ENCODE results near the gene ATG7.

ATG7 gene

DNA sequence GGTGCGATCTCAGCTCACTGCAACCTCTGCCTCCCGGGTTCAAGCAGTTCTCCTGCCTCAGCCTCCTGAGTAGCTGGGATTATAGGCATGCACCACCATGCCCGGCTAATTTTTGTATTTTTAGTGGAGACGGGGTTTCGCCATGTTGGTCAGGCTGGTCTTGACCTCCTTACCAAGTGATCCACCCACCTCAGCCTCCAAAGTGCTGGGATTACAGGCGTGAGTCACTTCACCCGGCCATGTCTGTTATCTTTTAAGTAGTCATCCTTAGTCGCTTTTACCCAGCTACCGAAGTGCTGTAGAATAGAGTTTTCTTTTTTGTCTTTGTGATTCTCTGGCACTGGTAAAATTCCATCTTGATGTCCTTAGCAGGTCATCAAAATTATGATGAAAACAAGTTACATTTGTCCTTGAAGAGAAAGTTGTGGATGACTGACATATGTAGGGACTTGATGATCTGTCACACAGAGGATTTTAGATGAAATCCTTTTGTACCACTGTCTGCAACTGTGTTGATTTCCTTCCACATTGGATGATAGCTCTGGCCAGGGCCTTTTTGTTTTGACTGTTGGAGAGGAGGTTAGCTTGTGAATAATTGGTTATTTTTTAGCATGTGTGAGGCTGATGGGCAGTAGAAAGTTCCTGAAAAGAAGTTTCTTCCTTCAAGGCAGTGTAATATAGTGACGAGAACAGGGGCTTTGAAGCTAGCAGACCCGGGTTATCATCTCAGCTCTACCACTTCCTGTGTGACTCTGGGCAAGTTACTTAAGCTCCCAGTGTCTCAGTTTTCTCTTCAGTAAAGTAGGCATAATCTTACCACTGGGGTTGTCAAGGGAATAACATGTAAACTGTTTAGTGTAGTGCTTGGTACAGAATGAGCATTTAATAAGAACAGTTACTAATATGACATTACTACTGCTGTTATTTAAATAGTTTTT is 18.8 kb downstream of the ATG7 start:
- no peak for DNase-seq (ENCODE audit: low read depth in 3 of 3)

GRCh38 chr3:11291808-11292207 is 19.6 kb downstream of the ATG7 start:
- no peak for DNase-seq (ENCODE audit: low read depth in 3 of 3)

- no peak for DNase-seq (ENCODE audit: low read depth in 3 of 3)
Observed at GRCh38 chr3:11297126-11297525, 24.9 kb downstream of the ATG7 start.

GRCh38 chr3:11300970-11301369 is 28.8 kb downstream of the ATG7 start:
- DNase-seq (ENCODE audit: low read depth in 3 of 3): no peak

DNA sequence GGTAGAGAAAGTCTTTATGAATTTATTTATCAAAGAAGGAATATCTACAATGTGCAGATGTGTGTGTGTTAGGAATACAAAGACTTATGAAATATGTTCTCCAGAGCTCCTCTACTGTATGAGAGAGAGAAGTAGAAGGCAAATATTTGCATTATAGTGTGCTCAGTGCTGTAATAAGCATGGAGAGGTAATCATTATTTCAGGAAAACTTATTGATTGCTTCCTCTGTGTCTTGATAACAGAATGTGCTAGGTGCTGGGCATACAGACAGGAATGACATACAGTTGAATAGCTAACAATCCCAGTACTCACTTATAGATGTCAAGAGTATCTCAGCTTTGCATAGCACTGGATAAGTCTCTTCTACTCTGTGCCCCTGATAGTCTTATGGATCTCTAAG is 30.2 kb downstream of the ATG7 start:
- DNase-seq (ENCODE audit: low read depth in 3 of 3): no peak

- DNase-seq (ENCODE audit: low read depth in 3 of 3): no peak
Observed at GRCh38 chr3:11304175-11304574, 32.0 kb downstream of the ATG7 start.

DNA sequence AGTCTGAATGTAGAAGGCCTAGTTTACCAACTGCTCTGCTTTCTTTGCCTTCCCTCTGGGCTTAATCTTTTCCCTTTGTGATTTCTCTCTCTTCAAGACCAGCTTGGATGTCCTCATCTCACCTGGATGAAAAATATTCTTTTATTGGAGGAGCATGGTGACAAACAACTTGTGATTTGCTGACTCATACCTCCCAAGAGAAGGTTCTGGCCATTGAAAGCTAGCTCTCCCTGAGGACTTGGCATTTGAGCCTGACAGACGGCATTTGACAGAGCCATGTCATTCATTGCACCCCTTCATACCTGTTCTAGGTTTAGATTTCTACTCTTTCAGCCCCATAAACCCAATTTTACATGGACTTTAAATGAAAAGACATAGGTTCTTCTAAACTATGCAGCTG is 33.3 kb downstream of the ATG7 start:
- DNase-seq (ENCODE audit: low read depth in 3 of 3): no peak

DNA sequence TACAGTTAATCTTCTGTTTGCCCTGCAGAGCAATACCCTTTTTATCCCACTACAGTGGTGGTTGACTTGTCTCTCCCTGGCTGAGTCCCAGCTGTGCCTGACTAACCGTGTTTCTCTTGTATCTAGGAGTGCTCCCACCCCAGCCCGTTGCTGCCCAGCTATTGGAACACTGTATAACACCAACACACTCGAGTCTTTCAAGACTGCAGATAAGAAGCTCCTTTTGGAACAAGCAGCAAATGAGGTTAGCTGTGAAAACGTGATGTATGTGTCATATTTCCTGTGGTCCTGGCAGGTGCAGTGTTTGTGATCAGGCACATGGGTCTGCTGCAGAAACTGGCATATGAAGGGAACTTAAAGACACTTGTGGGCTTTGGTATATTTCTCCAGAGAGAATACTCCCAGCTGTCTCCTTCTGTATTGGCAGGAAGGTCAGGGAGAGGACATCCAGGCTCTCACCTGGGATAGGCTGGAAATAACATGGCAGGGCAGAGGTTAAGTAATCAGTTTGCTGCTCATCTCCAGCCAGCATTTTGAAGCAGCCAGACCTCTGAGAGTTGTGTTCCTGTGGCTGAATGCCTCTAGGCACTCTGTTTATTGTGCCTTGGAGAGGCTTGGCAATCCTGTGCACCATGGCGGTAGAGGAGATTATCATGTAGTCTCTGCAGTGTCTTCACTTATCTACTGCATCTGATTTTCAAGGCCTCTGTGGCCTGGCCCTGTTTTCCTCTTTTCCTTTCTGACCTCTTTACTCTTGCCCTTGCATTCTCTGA is 34.8 kb downstream of the ATG7 start:
- DNase-seq (ENCODE audit: low read depth in 3 of 3): peak in 2 of 3 experiments; percentile 11 to 48

GRCh38 chr3:11307830-11308432 is 35.7 kb downstream of the ATG7 start:
- DNase-seq (ENCODE audit: low read depth in 3 of 3): no peak

DNA sequence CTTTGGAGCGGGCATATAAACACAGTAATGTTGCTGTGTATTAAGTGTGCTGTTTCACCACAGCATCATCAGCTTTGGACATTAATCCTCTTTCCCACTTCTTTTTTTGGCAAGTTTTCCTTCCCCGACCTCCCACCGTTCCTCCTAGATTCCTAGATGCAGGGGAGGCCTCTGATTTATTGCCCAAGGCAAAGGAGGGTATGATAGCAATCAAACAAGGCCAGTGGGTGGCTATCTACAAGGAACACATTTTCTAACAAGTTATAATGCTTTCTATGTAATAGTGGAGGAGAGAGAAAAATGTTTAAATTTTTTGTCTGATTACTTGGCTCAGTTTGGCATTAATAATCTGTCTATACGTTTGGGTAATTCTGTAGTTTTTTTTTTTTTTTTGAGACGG is 38.1 kb downstream of the ATG7 start:
- DNase-seq (ENCODE audit: low read depth in 3 of 3): no peak

- DNase-seq (ENCODE audit: low read depth in 3 of 3): no peak
Observed at GRCh38 chr3:11312166-11312565, 40.0 kb downstream of the ATG7 start.

GRCh38 chr3:11317300-11317699 is 45.1 kb downstream of the ATG7 start:
- DNase-seq (ENCODE audit: low read depth in 3 of 3): no peak

GRCh38 chr3:11322931-11323330 is 50.7 kb downstream of the ATG7 start:
- DNase-seq (ENCODE audit: low read depth in 3 of 3): no peak

- DNase-seq (ENCODE audit: low read depth in 3 of 3): no peak
Observed at GRCh38 chr3:11323813-11324212, 51.6 kb downstream of the ATG7 start.

DNA sequence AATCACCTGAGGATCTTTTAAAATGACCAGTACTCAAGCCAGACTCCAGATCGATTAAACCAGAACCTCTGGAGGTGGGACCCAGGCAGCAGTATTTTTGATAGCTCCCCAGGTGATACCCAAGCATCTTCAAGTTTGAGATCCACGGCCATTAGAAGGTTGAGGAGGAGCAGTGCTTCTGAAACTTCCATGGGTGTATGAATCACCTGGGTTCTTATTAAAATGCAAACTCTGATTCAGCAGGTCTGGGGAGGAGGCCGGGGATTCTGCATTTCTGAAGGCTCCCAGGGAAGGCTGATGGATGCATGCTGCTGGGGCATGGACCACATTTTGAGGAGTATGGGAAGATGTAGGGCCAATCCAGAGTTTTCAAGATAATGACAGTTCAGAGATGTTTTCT is 55.4 kb downstream of the ATG7 start:
- DNase-seq (ENCODE audit: low read depth in 3 of 3): no peak

DNA sequence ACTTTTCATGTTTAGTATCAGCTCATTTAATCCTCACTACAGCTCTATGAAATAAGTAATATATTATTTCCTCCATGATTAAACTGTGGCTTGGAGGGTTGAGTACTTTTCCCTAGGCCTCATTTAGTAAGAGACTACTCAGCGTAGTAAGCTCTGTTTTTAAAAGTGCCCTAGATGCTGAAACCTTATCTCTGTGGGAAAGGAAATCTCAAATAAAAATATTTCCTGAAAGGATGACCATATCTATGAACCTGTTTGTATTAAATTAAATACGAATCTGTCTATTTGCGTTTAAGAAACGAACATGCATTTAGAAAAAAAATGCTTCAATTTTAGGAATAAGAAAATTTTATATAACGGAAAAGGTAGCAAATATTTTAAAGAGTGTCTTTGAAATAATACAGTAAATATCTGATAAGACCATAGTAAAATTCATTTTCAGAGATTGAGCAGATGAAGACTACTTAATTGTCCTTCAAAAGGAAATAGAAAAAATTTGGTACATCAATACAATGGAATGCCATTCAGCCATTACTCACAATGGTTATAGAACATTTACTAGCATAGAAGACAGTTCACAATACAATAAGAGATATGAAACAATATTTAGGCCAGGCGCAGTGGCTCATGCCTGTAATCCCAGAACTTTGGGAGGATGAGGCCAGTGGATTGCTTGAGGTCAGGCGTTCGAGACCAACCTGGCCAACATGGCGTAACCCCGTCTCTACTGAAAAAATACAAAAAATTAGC is 56.2 kb downstream of the ATG7 start:
- DNase-seq (ENCODE audit: low read depth in 3 of 3): no peak

GRCh38 chr3:11329777-11330176 is 57.6 kb downstream of the ATG7 start:
- no peak for DNase-seq (ENCODE audit: low read depth in 3 of 3)

DNA sequence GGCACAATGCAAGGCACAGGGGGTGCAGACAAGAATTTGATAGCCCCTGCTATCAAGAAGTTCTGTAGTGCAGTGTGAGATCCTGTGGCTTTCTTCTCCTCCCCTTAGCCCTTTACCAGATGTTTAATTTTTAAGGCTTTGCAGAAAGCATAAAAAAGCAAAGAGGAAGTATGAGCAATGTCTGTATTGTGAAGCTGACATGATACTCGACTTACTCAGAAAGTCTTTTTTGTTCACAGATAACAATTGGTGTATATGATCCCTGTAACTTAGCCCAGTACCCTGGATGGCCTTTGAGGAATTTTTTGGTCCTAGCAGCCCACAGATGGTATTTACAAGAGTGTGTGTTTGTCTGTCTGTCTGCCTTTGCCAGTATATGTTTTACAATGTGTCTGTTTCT is 58.9 kb downstream of the ATG7 start:
- no peak for DNase-seq (ENCODE audit: low read depth in 3 of 3)

GRCh38 chr3:11335056-11335608 is 62.9 kb downstream of the ATG7 start:
- peak in 1 of 3 experiments; percentile 7 for DNase-seq (ENCODE audit: low read depth in 3 of 3)

DNA sequence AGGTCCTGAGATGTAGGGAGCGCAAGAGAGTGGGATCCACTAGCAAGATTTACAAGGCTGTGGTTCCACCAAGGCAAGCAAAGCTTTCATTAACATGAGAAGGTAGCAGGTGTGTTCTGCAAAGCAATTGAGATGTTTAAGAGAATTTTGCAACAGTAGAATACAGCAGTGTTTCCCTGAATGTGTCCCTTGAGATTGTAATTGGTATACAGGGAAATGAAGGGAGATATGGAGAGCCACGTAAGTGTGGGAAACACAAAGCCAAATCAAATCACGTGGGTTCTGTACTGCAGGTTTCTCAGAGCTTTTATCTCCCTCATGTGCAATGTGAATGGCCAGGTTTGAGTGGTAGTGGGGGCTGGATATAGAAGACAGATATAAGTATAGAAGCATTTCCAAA is 67.3 kb downstream of the ATG7 start:
- DNase-seq (ENCODE audit: low read depth in 3 of 3): no peak

DNA sequence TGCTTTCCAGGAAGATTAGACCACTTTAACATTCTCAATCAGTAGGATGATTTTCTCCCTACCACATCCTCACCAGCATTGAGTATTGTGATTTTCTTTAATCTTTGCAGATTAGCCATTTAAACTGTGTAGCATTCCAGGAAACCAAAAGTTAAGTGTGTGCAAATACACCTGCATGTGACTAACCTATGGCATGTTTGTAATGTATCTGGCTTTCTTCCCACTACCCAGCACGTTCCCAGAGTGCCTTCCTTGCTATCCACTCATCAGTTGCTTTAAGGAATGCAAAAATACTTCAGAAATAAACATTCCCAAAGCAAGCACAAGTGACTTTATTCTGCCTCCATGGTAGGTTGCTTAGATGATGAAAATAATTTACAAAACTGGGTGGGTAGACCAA is 74.2 kb downstream of the ATG7 start:
- no peak for DNase-seq (ENCODE audit: low read depth in 3 of 3)
